GM06990 (cell line): ENCODE measurements around the gene RAX2.

Experiments used
- DNase-seq: peaks from one replicate; pipeline ENCODE4 v3.0.0-alpha.2; 2011; ENCODE audit not compliant: insufficient read length; ENCODE audit errors: extremely low read depth
- H3K27me3 ChIP-seq: replicated peaks from 2 replicates; pipeline ENCODE4 v1.6.0; 2011; ENCODE audit warnings: low read length; ENCODE audit not compliant: control insufficient read depth, insufficient read depth
- H3K36me3 ChIP-seq: 2 replicates; pipeline ENCODE4 v1.5.1; 2011; ENCODE audit warnings: low read length; ENCODE audit not compliant: control insufficient read depth, insufficient read depth
- H3K4me3 ChIP-seq: replicated peaks from 2 replicates; pipeline ENCODE4 v1.5.1; 2011; ENCODE audit warnings: low read depth, mild to moderate bottlenecking, control low read depth, low read length
- CTCF ChIP-seq: IDR thresholded peaks from 2 replicates; pipeline ENCODE4 v1.5.1; 2011; ENCODE audit warnings: low read length, control low read depth, mild to moderate bottlenecking, inconsistent platforms; ENCODE audit not compliant: insufficient read depth, poor library complexity, severe bottlenecking

RAX2 gene

DNA sequence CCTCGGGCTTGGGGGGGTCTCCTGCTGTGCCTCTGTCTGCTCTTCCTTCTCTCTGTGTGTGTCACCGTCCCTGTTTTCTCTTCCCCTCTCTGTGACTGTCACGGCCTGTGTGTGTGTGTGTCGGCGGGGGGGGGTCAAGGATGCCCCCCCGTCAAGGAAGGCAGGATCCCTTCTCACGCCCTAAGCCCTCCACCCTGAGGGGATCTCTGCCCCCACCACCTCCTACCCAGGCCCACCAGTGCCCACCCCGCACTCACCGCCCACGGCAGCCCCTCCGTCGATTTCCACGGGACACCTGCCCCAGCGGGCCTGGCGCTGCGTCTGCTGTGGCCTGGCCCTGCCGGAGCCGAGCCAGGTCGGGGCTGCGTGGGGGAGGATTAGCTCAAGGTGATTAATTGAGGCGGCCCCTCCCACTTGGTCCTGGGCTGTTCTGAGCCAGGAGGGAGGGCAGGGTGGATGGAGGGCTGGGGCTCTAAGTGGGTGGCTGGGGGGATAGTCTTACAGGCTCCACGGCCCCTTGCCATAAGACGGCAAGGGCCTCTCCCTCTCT, at the start of gene RAX2:
RAX2 (minus strand) TSS at position 323 of the 550 bp plus-strand sequence. CDS start 486 bp downstream, outside the sequence.
- no peak for TF ChIP-seq CTCF
- Histone ChIP-seq H3K36me3 (peaks cover 8% of the 10 kb centered on the region), H3K4me3 (no peak within 1 kb of the TSS), H3K27me3 (no peaks in the 10 kb centered on the region)
- no peak for DNase-seq

GRCh38 chr19:3821156-3821555, 49.1 kb upstream of the RAX2 start:
- DNase-seq = no peak
- no peak for TF ChIP-seq CTCF
- Histone ChIP-seq H3K36me3 (no peaks in the 10 kb centered on the region), H3K27me3 (no peaks in the 10 kb centered on the region), H3K4me3 (no peak overlapping the region)

DNA sequence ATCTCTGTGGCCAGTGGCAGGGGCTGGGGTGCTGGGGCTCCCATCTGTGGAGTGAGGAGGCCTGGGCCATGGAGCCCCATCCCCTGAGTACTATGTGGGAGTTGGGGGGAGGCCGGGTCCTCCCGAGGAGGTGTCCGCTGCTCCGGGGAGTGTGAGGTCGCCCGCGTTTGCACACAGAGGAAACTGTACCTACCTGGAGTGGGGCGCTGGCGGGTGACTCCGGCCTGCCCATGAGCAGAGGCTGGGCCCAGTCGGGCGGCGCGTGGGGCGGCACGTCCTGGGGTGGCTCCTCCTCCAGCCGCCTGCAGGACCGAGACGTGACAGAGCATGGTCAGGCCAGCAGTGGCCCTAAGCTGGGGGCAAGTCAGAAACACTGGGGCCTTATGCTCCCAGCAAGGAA, 48.0 kb upstream of the RAX2 start:
- no peaks in the 10 kb centered on the region for H3K36me3 ChIP-seq
- no peak for TF ChIP-seq CTCF

GRCh38 chr19:3818918-3819317, 46.9 kb upstream of the RAX2 start:
- Histone ChIP-seq H3K4me3 (no peak overlapping the region), H3K27me3 (no peaks in the 10 kb centered on the region), H3K36me3 (no peaks in the 10 kb centered on the region)
- DNase-seq = no peak
- no peak for TF ChIP-seq CTCF

More for the DNA sequence above, 48.0 kb upstream of the RAX2 start:
- Histone ChIP-seq H3K27me3 (no peaks in the 10 kb centered on the region), H3K4me3 (no peak overlapping the region)
- DNase-seq = no peak

DNA sequence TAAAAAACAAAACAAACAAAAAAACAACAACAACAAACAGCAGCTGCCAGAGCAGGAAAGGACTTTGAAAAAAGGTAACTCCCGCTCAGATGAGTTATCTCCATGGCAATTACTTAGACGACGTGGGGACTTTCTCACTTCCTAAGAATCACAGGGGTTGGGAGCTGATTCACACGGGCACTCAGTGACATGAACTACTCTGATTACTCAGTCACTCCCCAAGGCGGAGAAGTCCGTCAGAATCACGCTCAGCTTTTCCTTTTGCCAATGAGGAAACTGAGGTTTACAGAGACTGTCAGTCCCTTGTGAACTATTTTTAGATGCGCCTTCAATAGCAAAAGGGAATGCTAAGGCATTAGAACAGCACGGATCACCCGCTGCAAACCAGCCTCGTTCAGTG, 46.4 kb upstream of the RAX2 start:
- no peak for TF ChIP-seq CTCF
- Histone ChIP-seq H3K27me3 (no peaks in the 10 kb centered on the region), H3K36me3 (no peaks in the 10 kb centered on the region), H3K4me3 (no peak overlapping the region)
- DNase-seq = no peak

- Histone ChIP-seq H3K4me3 (no peak overlapping the region), H3K36me3 (no peaks in the 10 kb centered on the region), H3K27me3 (no peaks in the 10 kb centered on the region)
- no peak for DNase-seq
- no peak for TF ChIP-seq CTCF
Observed at GRCh38 chr19:3817761-3818160, 45.7 kb upstream of the RAX2 start.
